Glomerular endothelial cell (primary cell): ENCODE data around the gene CNDP1. TPM values are rescaled to one million over a fixed set of nuclear protein-coding genes. Genes with fewer than 3 reads are reported as not detected.

Experiments
- DNase-seq: peaks from one replicate; pipeline ENCODE4 v3.0.0-alpha.2; 2011; ENCODE audit warnings: low read depth, low spot score; ENCODE audit errors: extremely low read depth
- total RNA-seq: library from RNA; depleted of rRNA; stranded (reverse); fragments of >200 nt; gene quantifications from 2 replicates; pipeline ENCODE4 v1.2.3, GENCODE V29; 2015

Gene CNDP1
- total RNA-seq, 1 donor from 2014 or later: not detected

- DNase-seq: no peak
Observed at GRCh38 chr18:74506448-74507084, 27.7 kb upstream of the CNDP1 start.

- DNase-seq: no peak
Observed at GRCh38 chr18:74507097-74507881, 27.0 kb upstream of the CNDP1 start.

DNA sequence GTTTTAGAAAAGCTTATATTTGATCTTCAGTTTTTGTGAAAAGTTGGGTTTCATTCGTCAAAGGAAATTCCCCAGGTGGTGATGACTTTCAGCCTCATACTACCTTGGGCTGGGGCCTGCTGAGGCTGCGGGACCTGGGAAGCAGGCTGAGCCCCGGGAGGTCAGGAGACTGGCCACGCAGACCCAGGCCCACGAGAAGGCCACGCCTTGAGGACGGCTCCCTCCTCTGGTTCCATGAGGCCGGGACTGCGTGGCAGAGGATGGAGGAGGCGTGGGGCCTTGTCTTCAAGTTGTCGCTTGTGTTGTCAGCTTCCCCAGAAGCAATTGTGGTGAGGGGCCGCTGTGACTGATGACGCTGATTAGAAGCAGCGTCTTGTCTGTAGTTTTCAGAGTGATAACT lies 26.4 kb upstream of the CNDP1 start:
- DNase-seq: no peak

- DNase-seq: no peak
Observed at GRCh38 chr18:74508366-74508765, 25.9 kb upstream of the CNDP1 start.

GRCh38 chr18:74508821-74509225 lies 25.5 kb upstream of the CNDP1 start:
- DNase-seq: no peak

GRCh38 chr18:74509856-74510769 lies 24.2 kb upstream of the CNDP1 start:
- DNase-seq: no peak

DNA sequence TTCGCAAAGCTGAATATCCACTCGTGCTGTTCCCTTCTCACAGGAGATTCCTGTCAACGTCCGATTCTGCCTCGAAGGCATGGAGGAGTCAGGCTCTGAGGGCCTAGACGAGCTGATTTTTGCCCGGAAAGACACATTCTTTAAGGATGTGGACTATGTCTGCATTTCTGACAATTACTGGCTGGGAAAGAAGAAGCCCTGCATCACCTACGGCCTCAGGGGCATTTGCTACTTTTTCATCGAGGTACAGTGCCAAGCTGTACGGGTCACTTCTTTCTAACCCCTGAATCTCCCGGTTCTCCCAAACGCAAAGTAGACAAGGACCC lies 23.6 kb upstream of the CNDP1 start:
- no peak for DNase-seq

DNA sequence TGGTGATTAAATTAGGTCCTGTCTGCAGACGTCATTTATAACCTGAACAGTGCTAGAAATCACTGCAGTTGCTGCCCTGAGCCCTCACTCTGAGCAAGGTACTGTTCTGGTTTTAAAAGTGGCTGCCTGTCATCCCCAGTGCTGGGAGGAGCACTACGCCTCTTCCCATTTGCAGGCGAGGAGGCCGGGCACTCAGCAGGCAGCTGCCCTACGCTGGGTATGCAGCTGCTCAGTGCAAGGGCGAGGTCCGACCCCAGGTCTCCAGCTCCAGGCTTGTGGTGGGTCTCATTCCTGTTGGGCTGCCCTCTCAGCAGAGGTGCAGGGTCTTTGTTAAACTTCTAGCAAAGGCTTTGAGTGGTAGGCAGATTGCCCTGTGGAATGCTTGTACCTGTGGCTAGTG lies 22.5 kb upstream of the CNDP1 start:
- no peak for DNase-seq

- DNase-seq: no peak
Observed at GRCh38 chr18:74512321-74513053, 21.8 kb upstream of the CNDP1 start.

DNA sequence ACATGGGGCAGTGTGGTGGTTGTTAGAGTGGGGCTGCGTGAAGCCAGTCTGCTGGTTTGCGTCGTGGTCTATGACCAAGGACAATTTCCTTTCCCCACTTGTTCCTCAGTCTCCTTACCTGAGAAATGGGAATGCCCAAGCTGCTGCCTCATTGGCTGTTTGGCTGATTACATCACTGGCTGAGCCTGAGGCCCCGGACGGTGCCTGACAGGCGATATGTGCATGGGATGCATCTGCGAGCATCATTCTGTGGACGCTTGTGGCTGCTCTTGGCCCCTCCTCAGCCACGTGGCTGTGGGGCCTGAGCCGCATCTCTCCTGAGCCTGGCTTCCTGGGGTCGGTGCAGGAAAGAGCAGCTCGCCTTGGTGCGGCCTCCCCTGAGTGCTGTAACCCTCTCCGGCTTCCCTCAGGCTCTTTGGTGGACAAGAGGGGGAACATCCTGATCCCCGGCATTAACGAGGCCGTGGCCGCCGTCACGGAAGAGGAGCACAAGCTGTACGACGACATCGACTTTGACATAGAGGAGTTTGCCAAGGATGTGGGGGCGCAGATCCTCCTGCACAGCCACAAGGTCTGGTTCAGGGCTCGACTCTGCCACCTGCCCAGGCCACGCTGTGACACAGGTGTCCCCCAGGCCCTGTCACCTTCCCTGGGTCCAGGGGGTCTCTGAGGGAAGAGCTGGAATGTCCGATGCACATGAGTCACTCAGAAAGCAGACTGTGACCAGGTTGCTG lies 21.0 kb upstream of the CNDP1 start:
- no peak for DNase-seq

DNA sequence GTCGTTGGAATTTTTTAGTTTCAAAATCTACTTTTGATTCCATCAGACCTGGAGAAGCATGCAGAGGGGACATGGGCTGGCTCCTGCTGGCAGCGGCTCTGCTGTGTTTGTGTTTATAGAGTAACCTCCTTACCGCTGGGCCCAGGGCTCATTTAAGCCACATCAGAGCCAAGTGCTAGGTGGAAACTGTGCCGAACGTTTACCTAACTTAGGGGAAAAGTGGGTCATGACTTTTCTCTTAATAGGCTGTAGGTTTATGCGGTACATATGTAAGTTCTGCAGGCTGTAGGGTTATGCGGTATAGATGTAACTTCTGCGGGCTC lies 20.5 kb upstream of the CNDP1 start:
- no peak for DNase-seq

- DNase-seq: no peak
Observed at GRCh38 chr18:74514860-74515495, 19.3 kb upstream of the CNDP1 start.

GRCh38 chr18:74515620-74516231 lies 18.6 kb upstream of the CNDP1 start:
- DNase-seq: no peak

GRCh38 chr18:74516271-74517235 lies 17.7 kb upstream of the CNDP1 start:
- DNase-seq: no peak

GRCh38 chr18:74517236-74517630 lies 17.1 kb upstream of the CNDP1 start:
- no peak for DNase-seq

GRCh38 chr18:74518456-74519295 lies 15.6 kb upstream of the CNDP1 start:
- DNase-seq: no peak

- DNase-seq: no peak
Observed at GRCh38 chr18:74519320-74520095, 14.8 kb upstream of the CNDP1 start.
